Lower lobe of right lung (tissue), 2 donors: ENCODE results near the gene TJAP1. TPM values are rescaled to one million over a fixed set of nuclear protein-coding genes. Genes with fewer than 3 reads are reported as not detected.

ENCODE experiments used
- ATAC-seq, 2 donors: fragments of 200-7000 bp; cut with Tn5 transposase; one replicate each; pipeline ENCODE4 v1.9.1; 2020 to 2022; ENCODE audit warnings: mild to moderate bottlenecking in 2 of 2, moderate library complexity in 2 of 2
- DNase-seq: peaks from one replicate; pipeline ENCODE4 v3.0.0-alpha.2; 2020
- H3K27ac ChIP-seq: fragments of 200-600 bp; one replicate; pipeline ENCODE4 v1.8.0; 2022
- H3K27me3 ChIP-seq: fragments of 200-600 bp; one replicate; pipeline ENCODE4 v1.8.0; 2022; ENCODE audit warnings: low read depth
- H3K36me3 ChIP-seq: fragments of 200-600 bp; one replicate; pipeline ENCODE4 v1.8.0; 2022; ENCODE audit warnings: mild to moderate bottlenecking
- H3K4me1 ChIP-seq: fragments of 200-600 bp; one replicate; pipeline ENCODE4 v1.8.0; 2022
- H3K4me3 ChIP-seq: fragments of 200-600 bp; one replicate; pipeline ENCODE4 v1.8.0; 2022; ENCODE audit warnings: mild to moderate bottlenecking
- H3K9me3 ChIP-seq: fragments of 200-600 bp; one replicate; pipeline ENCODE4 v1.8.0; 2022
- CTCF ChIP-seq: fragments of 200-600 bp; IDR thresholded peaks from one replicate; pipeline ENCODE4 v1.8.0; 2022; ENCODE audit warnings: antibody characterized with exemption, mild to moderate bottlenecking
- intact Hi-C: fragments of 100-400 bp; cut with DNase I; formaldehyde crosslinking; loops from one replicate; pipeline ENCODE4 v1.11.0; 2022
- total RNA-seq: library from RNA; stranded (reverse); fragmentation: NEBNext Ultra II Directional; extraction: Animal tissue kit (Norgen Biotek cat#: 25700); gene quantifications from one replicate; pipeline ENCODE4 v1.2.1, GENCODE V29; 2021
- donor health status: DM: no; HTN: yes; CAD: no; lungs with severe emphysema.

Gene TJAP1
- total RNA-seq, 1 donor from 2014 or later: 34.3 TPM

GRCh38 chr6:43468240-43468639 is 9.1 kb upstream of the TJAP1 start:
- peaks cover 20% of the 10 kb centered on the region for H3K27me3 ChIP-seq
- no peak overlapping the region for H3K4me3 ChIP-seq
- DNase-seq: no peak
- H3K4me1 ChIP-seq: no peaks in the 10 kb centered on the region
- H3K27ac ChIP-seq: no peak overlapping the region
- no peak for ATAC-seq
- H3K9me3 ChIP-seq: no peaks in the 10 kb centered on the region
- H3K36me3 ChIP-seq: no peaks in the 10 kb centered on the region
- intact Hi-C loops: no loop called here
- no peak for TF ChIP-seq CTCF

GRCh38 chr6:43468748-43469681 is 8.4 kb upstream of the TJAP1 start:
- no peaks in the 10 kb centered on the region for H3K4me1 ChIP-seq
- intact Hi-C loops: no loop called here
- no peak overlapping the region for H3K4me3 ChIP-seq
- DNase-seq (no peak), ATAC-seq (no peak)
- H3K9me3 ChIP-seq: no peaks in the 10 kb centered on the region
- TF ChIP-seq CTCF: no peak
- no peak overlapping the region for H3K27ac ChIP-seq
- peaks cover 14% of the 10 kb centered on the region for H3K27me3 ChIP-seq
- no peaks in the 10 kb centered on the region for H3K36me3 ChIP-seq

- Histone ChIP-seq H3K4me1 (no peaks in the 10 kb centered on the region), H3K4me3 (no peak overlapping the region), H3K27me3 (peaks cover 14% of the 10 kb centered on the region), H3K27ac (no peak overlapping the region), H3K36me3 (no peaks in the 10 kb centered on the region), H3K9me3 (no peaks in the 10 kb centered on the region)
- ATAC-seq (no peak), DNase-seq (no peak)
- no peak for TF ChIP-seq CTCF
- intact Hi-C loops: no loop called here
Observed at GRCh38 chr6:43469947-43470346, 7.4 kb upstream of the TJAP1 start.

- TF ChIP-seq CTCF: no peak
- no peak overlapping the region for H3K27ac ChIP-seq
- peaks cover 10% of the 10 kb centered on the region for H3K27me3 ChIP-seq
- intact Hi-C loops: no loop called here
- H3K9me3 ChIP-seq: no peaks in the 10 kb centered on the region
- DNase-seq (no peak), ATAC-seq (no peak)
- no peak overlapping the region for H3K4me3 ChIP-seq
- H3K36me3 ChIP-seq: no peaks in the 10 kb centered on the region
- H3K4me1 ChIP-seq: no peaks in the 10 kb centered on the region
Observed at GRCh38 chr6:43471399-43471798, 6.0 kb upstream of the TJAP1 start.

GRCh38 chr6:43472515-43472914 is 4.9 kb upstream of the TJAP1 start:
- intact Hi-C loops: no loop called here
- DNase-seq: no peak
- Histone ChIP-seq H3K4me1 (no peaks in the 10 kb centered on the region), H3K36me3 (no peaks in the 10 kb centered on the region), H3K4me3 (no peak overlapping the region), H3K9me3 (no peaks in the 10 kb centered on the region), H3K27me3 (peaks cover 7% of the 10 kb centered on the region), H3K27ac (no peak overlapping the region)
- TF ChIP-seq CTCF: no peak
- no peak for ATAC-seq
